GM12878 (cell line): ENCODE data around the gene CAMKK2.

Experiments used
- BCL11A ChIP-seq: IDR thresholded peaks from 2 replicates; pipeline ENCODE4 v1.6.1; 2011; ENCODE audit warnings: low read depth, low read length
- HCFC1 ChIP-seq: fragments of 150-350 bp; IDR thresholded peaks from 2 replicates; pipeline ENCODE4 v1.6.1; 2014; ENCODE audit warnings: low read length
- KLF5 ChIP-seq: fragments of 450-650 bp; IDR thresholded peaks from 2 replicates; pipeline ENCODE4 v1.6.1; 2014; ENCODE audit warnings: mild to moderate bottlenecking; ENCODE audit not compliant: partially characterized antibody
- NFIC ChIP-seq: IDR thresholded peaks from 2 replicates; pipeline ENCODE4 v1.6.1; 2012; ENCODE audit warnings: low read depth, mild to moderate bottlenecking, inconsistent platforms, low read length, moderate library complexity
- SUPT20H ChIP-seq: IDR thresholded peaks from 2 replicates; pipeline ENCODE4 v1.6.1; 2011; ENCODE audit warnings: low read depth, mild to moderate bottlenecking, low read length, moderate library complexity, borderline replicate concordance; ENCODE audit not compliant: control insufficient read depth
- TF ChIP-seq, protein P1 (sequence below): IDR thresholded peaks from 2 replicates; pipeline ENCODE4 v1.6.1; 2012; ENCODE audit warnings: low read length, inconsistent platforms
- TF ChIP-seq, protein P2 (sequence below), 3 experiments: IDR thresholded peaks in 2 of 3; conservative IDR thresholded peaks in 1 of 3; 2 replicates each; pipeline ENCODE4 v1.5.1; 2011; ENCODE audit warnings: low read depth in 3 of 3, low read length in 3 of 3, mild to moderate bottlenecking in 3 of 3, control low read depth in 2 of 3, moderate library complexity in 2 of 3, inconsistent platforms in 1 of 3, mixed read lengths in 1 of 3; ENCODE audit not compliant: control insufficient read depth in 2 of 3, insufficient read depth in 1 of 3; ENCODE audit errors: extremely low read depth in 1 of 3

DNA sequence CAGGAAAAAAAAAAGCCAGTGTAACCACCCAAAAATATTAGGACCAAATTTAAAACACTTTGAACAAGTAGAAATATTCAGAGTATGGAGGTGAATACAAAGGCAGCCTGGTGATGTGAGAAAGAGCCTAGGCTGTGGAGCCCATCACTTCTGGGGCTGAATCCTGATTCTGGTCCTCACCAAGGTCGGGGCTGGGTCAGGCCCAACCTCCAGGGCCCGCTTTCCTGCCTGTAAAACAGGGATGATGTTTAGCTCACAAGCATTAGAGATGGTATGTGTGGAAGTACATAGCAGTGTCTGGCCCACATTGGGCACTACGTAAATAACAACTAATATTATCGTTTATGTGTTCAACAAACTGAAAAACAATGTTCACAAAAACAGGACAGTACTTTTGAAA is 7.8 kb upstream of the CAMKK2 start:
- TF ChIP-seq NFIC, result no peak
- no peak for TF ChIP-seq KLF5
- TF ChIP-seq HCFC1, result no peak
- TF ChIP-seq SUPT20H, result no peak
- no peak for TF ChIP-seq BCL11A
- TF ChIP-seq, protein P1, sequence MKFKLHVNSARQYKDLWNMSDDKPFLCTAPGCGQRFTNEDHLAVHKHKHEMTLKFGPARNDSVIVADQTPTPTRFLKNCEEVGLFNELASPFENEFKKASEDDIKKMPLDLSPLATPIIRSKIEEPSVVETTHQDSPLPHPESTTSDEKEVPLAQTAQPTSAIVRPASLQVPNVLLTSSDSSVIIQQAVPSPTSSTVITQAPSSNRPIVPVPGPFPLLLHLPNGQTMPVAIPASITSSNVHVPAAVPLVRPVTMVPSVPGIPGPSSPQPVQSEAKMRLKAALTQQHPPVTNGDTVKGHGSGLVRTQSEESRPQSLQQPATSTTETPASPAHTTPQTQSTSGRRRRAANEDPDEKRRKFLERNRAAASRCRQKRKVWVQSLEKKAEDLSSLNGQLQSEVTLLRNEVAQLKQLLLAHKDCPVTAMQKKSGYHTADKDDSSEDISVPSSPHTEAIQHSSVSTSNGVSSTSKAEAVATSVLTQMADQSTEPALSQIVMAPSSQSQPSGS, result no peak
- TF ChIP-seq, protein P2, sequence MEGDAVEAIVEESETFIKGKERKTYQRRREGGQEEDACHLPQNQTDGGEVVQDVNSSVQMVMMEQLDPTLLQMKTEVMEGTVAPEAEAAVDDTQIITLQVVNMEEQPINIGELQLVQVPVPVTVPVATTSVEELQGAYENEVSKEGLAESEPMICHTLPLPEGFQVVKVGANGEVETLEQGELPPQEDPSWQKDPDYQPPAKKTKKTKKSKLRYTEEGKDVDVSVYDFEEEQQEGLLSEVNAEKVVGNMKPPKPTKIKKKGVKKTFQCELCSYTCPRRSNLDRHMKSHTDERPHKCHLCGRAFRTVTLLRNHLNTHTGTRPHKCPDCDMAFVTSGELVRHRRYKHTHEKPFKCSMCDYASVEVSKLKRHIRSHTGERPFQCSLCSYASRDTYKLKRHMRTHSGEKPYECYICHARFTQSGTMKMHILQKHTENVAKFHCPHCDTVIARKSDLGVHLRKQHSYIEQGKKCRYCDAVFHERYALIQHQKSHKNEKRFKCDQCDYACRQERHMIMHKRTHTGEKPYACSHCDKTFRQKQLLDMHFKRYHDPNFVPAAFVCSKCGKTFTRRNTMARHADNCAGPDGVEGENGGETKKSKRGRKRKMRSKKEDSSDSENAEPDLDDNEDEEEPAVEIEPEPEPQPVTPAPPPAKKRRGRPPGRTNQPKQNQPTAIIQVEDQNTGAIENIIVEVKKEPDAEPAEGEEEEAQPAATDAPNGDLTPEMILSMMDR (IDR thresholded peaks at IDR 0.05 in 2 of 3, conservative IDR thresholded peaks at IDR 0.05 in 1 of 3; ENCODE audit: control insufficient read depth in 2 of 3, extremely low read depth in 1 of 3, insufficient read depth in 1 of 3, low read depth in 3 of 3, low read length in 3 of 3), result no peak
